HG02588 (cell line): ENCODE data around the gene CEP55.

Experiments used
- ATAC-seq: cut with Tn5 transposase; IDR thresholded peaks from one replicate; pipeline ENCODE4 v1.9.1; 2021; ENCODE audit warnings: mild to moderate bottlenecking, moderate library complexity; ENCODE audit not compliant: unreplicated experiment

Gene CEP55

DNA sequence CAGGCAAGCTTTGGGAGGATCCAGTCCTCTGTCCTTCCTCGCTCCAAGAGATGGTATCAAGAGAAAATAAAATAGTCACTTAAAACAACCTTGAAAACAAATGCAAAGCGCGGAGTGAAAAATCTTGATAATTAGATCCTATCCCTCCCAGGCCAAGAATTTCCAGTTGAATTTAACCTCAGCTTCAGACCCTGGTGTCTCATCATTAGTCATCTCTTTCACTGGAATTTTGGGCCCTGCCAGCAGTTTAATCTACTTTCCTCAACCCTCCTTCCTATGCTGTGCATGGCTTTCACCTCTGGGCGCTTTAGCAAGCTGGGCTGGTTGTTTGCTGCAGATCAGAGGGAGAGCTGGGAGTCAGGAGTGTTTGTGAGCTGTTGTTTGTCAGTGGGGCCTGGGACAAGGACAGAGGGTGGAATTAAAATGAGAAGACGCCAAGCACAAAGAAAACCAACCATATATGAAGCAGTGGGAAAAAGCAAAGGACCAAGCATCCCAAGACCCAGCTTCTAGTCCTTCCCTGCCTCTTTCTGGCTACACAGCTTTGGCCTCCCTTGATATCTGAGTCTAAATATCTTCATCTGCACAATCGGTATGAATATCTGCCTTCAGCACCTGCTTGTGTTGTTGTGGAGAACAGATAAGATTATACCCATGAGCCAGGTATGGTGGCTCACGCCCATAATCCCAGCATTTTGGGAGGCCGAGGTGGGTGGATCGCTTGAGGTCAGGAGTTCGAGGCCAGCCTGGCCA lies 27.8 kb upstream of the CEP55 start:
- ATAC-seq: no peak

DNA sequence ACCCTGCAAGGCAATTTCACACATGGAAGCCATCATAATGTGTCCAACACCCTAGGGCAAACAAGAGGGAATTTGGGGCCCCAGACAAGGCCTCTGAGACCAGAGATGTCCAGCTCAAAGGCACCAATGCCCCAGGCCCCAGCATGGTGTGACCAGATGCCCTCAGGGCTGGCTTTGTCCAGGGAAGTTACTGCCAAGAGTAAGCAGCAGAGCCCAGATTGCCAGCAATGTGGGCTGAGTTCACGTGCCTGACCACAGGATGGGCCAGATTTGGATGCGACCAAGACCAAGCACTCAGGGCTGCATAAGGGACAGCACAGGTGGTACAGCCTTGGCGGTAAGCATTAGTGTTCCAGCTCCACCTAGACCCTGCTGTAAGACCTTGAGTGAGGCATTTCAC lies 27.0 kb upstream of the CEP55 start:
- ATAC-seq: no peak

DNA sequence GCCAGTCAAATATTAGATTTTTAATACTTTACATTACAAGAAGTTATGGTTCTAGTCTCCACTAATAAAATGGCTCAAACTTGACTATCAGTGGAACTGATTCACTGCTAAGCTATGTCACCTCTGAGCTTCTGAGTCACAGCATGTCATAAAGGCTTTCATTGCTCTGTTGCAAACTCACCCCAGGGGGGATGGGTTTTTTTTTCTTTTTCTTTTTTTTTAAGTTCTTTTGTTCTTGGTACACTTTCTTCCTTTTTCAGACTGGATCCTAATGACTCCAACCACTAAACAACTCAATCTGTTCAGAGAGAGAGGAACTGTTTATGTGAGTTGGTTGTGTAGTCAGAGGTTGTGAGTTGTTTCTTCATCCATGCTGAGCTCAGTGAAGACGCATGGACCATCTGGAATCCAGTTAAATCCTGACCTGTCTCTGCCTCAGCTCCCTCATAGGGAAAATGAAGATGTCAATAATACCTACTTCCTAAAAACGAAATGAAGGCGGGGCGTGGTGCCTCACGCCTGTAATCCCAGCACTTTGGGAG lies 25.2 kb upstream of the CEP55 start:
- ATAC-seq: no peak

DNA sequence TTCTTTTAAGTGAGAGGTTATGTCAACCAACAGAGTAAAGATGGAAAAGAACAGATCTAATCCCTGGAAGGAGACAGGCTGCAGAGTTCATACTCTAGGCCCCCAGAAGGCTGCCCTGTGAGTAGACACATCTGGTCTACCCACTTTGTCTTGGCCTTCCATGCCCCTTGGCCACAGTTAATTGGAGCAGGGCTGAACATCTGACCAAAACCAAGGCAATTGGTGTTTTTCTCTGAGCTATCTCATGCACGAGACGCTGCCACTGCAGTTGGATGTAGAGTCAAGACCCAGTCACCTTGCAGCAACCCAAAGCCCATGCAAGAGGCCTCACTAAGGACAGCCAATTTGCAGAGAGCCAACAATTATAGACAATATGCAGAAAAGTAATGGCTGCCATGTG lies 23.3 kb upstream of the CEP55 start:
- ATAC-seq: no peak

DNA sequence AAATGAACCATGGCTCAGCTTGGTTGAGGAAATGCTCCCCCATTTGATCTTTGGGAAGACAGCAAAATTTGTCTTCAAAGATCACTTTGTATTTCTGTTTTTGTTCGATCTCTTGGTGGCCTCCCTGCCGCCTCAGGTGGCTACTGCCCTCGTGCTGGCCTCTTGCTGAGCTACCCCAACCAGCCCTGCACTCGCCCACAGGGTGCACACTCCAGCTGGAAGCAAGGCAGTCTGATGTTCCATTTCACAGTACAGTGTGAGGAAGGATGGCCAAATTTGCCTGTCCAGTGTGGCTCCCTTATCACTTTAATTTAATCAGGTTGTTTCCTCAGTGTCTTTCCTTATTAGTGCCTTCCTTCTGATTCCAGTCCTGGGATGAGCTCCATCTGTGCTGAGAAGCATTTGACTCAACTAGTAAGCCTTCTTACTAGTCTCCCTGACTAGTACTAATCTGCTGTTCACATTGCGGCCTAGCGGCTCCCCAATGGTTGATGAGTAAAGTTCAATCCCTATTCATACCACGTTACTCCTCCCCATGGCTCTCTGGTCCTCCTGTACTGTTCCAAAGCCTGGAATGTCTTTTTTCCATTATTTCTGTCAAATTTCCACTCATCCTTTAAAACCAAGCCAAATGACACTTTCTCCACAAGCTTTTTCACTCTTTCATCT lies 22.5 kb upstream of the CEP55 start:
- no peak for ATAC-seq

DNA sequence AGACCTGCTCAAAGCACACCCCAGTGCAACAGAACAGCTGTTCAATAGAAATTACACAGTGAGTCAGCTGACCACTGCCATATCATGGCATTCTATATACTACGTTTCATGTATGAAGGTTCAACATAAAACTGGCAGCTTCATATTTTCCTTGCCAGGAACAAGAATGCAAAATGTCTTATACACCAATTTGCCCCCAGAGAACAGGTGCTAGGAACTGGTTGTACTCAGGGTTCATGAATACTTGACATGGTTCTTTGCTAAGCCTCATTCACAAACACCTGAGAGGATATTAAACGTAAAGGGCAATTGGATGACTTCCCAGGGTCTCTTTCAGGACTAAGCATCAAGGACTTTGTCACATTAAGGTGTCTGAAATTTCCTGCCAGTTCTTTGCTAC lies 21.2 kb upstream of the CEP55 start:
- no peak for ATAC-seq

DNA sequence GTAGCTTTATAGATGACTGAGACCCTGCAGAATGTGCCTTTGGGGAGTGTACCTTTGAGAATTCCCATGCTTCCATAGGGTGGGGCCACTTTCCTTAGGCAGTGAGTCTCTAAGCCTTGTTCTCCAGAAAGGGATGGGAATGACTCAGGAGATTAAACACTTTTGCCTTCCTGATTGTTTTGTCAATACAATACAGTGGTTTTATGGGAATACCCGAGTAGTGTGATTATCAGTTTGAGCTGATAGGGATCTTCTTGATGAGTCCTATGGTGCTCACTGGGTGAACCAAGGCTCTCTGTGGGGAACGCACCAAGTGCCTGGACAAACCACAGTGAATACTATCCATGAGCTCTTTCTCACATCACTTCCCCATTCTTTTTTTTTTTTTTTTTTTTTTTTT lies 20.5 kb upstream of the CEP55 start:
- no peak for ATAC-seq

DNA sequence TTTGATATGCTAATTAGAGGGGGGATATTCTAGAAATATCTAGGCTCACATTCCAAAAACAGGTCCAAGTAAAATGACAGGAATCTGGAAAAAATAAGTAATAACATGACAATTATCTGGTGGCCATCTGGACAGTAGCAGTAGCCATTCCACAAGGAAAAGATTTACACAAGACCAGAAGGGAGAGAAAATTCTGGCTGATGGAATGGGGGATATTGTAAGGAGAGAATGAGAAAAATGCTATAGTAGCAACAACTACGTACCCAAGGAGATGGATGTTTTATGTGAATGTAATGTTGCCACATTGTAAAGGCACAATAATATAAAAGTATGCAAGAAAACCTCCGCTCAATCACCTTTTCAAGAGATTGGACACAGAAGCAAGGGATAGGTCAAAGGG lies 19.7 kb upstream of the CEP55 start:
- no peak for ATAC-seq

DNA sequence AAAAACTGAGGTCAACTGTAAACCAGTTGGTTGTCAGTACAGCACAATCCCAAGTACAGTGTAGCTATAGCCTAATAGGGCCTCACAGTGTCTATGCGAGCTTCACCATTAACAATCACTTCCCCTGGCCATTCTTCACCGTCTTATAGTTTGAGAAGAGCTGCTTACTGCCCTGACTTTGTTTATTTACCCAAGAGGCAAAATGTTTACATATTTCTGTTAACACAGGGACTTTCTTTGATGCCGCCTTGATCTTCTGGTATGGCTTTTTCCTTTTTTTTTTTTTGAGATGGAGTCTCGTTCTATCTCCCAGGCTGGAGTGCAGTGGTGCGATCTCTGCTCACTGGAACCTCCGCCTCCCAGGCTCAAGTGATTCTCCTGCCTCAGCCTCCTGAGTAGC lies 17.5 kb upstream of the CEP55 start:
- ATAC-seq: no peak

DNA sequence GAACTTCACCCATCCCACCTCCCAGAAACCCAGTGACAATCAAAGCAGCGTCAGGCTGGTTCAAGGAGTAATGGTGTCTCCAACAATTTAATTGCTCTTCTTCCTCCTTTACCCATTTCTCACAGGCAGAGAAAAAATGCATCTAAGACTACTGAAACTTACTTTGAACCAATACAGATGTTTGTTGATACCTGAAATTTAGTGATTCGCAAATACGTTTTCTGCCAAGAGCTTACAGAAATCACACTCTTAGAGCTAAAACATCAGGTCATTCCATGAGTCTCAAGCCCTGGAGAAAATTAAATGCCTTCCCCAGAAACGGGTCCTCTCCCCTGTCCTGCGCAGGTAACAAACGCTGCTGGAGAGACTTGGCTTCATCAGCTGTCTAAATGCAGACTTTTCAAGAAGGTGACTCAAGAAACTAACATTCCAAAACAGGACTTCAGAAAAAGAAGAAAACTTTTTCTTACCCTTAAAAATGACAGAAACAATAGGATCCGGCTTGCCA lies 14.7 kb upstream of the CEP55 start:
- ATAC-seq: no peak

DNA sequence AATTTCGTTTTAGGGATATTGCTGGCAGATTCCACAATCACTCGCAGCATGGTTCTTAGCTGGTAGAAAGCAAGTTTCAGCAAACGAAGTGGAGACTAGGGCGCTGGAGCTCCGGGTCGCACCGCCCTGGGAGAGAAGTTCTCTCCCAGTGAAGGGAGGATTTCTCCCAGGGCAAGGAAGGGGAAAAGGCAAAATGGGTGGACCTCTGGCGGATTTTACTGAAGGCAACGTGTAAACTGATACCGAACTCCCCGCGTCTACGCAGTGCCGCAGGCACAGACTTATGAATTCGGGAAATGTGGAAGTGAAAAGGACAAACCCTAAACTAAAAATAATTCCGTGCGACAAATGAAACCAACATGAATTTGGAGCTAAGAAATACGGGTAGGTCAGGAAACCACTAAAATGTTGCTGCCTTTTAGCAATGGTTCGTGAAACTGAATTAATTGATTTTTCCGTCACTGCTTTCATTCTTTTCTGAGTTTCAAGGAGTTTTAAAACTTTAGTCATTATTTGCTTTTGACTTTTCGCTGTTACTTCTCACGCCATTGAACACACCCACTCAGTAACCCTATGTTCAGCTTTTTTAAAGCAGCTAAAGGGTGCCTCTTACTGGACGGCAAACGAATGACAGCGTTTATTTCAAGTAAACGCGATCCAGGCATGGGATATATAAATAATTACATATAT lies 14.1 kb upstream of the CEP55 start, which contains the start of gene MYOF:
Gene MYOF, minus strand, starts transcription at position 190 of the 690 bp plus-strand sequence. Its CDS starts 140 bp downstream, at position 50.
- ATAC-seq: peak; percentile 80

DNA sequence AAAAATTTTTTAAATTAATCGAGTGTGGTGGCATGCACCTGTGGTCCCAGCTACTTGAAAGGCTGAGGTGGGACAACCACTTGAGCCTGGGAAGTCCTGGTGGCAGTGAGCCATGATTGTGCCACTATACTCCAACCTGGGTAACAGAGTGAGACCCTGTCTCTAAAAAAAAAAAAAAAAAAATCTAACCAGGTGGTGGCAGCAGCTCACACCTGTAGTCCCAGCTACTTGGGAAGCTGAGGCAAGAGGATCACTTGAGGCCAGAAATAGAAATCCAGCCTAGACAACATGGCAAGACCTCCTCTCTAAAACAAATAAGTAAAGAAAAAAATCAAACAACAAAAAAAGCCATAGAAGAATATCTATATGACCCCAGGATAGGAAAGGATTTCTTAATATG lies 10.7 kb upstream of the CEP55 start:
- ATAC-seq: no peak

DNA sequence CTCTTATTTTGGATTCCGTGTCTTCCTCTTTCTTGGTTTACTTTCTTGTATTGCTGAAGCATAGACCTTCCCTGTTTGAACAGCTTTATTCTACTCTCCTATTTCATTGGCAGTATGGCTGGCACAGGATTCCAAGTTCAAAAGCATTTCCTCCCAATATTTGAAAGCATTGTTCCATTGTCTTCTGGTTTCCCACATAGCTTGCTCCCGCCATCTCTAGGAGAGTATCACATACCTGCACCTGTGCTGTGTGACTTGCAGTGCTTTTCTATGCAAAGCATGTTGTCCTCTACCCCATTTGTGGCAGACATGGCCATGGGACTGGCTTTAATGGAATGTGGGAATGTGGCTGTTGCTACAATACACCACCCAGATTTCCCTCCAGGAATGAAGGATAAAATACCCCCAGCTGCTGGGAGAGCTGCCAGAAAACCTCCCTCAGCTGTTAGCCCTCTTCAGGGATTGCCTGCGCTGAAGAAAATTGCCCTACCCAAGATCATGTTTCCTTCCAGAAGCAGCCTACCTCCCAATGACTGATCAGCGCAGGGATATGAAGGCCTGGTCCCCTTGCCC lies 7.4 kb upstream of the CEP55 start:
- no peak for ATAC-seq

DNA sequence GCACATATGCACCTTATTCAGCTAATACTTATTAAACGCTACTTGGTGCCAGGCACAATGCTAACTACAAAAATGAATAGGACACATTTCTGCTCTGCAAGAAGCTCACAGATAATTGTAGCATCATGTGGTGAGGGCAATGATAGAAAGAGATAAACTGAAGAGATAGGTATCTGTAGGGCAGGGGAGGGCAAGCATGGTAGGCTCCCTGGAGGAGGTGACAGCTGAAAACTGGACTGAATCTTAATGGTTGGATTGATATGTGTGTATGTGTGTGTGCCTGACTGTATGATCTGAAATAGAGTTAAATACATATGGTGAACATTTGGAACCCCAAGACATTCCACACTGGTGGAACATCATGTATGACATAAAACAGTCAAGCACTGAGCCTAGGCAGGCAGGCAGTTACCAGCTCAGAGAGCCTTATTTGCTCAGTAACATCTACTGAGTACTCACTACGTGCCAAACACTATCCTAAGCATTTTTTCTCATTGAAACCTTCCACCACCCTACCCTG lies 4.8 kb upstream of the CEP55 start:
- ATAC-seq: no peak

DNA sequence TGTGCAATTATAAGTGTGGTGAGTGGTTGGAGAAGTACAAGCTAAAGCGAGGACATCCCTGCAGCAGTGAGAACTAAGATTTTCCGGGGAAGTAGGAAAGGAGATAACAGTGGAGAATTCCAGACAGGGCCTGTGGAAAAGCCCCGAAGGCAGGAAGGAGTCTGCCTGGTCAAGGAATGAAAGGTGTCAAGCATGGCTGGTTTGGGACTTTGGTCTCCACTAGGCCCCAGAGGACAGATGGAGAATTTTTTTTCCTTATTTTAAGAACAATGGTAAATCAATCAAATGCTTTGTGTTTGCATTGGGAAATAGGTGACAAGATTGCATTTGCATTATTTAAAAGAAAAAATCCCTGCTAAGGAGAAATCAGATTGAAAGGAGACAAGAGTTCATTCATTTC lies 3.2 kb upstream of the CEP55 start:
- ATAC-seq: no peak

DNA sequence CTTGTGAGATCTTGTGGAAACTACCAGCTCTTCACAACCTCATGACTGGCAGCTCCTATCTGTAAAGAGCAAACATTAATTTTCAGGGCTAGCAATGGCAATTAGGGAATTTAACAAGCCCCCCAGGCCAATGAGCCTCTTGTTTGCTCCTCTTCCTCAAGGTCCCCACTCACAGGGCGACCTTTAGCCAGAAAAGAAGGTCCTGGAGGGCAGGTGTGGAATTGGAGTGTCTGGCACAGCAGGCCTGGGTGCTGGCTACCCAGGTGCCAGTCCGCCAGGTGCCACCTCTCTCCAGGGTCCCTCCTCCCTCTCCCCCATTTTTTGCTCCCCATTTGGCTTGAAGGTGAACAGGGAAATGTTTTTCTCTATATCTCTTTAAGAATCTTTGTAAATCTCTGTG lies 1.9 kb upstream of the CEP55 start:
- no peak for ATAC-seq

DNA sequence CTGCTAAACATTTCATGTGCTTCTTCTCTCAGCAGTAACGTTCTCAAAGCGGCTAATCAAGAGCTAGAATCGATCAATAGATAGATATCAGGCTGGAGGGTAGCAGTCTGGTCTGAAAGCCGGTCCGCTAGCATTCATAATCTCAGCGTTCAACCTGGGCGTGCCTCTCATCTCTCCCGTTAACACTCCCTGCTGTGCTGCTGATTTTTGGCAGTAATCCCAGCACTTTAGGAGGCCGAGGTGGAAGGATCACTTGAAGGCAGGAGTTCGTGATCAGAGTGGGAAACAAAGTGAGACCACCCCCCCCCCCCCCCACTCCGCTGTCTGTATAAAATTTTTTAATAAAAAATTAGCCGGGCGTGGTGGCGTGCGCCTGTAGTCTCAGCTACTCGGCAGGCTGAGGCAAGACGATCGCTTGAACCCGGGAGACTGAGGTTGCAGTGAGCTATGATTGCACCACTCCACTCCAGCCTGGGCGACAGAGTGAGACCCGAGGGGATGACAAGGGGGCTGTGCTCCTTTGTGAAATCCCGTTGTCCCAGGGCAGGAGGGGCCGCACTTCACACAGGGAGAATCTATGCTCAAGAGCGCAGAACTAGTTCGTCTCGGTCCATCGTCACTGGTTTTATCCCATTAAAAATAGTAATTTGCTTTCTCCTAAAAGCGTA lies 624 bp upstream of the CEP55 start:
- ATAC-seq: peak; percentile 9

DNA sequence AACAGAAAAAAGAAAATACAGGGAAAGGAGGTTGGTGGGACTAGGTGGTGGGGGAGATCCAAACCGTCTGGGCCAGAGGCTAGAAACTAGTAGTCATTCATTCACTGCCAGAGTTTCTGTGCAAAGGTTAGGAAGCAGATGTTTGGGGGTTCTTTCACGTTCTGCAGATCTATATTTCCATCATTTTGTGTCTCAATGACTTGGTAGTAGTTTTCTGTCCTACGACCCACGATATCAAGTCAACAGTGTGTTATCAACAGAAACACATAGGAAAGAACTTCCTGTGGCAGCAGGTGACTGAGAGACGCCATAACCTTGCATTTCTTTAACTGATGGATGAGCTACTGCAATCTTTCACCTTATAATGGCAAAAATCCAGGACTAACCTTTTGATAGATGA lies 1.8 kb downstream of the CEP55 start:
- no peak for ATAC-seq

DNA sequence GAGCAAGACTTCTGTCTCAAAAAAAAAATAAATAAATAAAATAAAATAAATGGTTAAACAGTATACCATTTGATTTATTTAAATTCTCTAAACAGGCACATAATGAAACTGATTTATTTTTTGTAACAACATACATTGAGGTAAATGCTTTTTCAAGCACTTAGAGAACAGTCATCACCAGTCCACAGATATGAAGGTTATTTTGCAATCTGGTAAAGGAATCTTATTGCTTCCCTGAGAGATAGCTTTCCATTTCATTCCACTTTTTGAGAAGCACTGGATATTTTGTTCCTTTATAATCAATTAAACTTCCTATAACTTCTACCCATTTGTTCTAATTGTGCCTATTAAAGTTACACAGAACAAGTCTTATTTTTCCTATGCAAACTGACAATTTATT lies 5.2 kb downstream of the CEP55 start:
- ATAC-seq: no peak

DNA sequence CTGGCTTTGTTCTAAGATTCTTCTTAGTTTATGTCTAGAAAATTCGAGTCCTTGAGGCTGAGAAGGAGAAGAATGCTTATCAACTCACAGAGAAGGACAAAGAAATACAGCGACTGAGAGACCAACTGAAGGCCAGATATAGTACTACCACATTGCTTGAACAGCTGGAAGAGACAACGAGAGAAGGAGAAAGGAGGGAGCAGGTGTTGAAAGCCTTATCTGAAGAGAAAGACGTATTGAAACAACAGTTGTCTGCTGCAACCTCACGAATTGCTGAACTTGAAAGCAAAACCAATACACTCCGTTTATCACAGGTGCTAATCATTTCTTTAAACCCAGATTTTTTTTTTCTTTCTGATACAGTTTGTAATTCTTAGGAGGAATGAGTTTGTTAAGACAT lies 6.7 kb downstream of the CEP55 start:
- peak; percentile 62 for ATAC-seq
